ENCODE results near the gene SLC19A1.

Gene SLC19A1

DNA sequence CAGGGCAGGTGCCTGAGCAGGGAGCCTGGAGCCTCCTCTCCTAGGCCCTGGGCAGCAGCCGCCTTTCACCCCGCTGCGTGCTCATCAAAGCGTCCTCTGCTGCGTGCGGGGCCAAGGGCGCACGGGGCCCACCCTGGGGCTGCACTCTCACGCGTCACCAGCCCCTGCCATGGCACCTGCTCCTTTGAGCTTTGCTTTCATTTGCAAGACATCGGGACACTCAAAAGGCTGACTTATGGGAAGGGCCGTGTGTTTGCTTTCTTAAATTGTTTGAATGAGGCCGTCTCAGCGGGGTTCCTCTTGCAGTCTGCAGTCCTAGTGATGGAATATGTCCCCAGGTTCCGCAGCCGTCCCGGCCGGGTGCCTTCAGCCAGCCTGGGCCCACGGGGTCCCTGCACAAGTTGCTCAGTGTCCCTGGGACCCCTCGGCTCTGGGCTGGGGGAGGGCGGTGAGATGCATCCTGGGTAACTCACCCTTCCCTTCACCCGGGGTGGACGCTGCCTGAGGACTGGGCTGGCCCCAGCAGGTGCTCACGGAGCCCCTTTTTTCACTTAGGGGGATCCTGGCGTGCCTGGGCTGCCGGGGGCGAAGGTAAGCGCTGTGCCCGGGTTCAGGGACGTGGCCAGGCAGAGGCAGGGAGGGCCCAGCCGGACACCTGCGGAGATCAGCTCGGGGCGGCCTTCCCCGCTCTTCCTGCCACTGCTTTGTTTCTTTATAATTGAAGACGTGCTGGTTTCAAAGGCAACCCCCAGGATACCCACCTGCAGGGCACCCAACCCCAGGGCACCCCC lies 53.1 kb downstream of the SLC19A1 start:
- FAIRE-seq, result no peak

DNA sequence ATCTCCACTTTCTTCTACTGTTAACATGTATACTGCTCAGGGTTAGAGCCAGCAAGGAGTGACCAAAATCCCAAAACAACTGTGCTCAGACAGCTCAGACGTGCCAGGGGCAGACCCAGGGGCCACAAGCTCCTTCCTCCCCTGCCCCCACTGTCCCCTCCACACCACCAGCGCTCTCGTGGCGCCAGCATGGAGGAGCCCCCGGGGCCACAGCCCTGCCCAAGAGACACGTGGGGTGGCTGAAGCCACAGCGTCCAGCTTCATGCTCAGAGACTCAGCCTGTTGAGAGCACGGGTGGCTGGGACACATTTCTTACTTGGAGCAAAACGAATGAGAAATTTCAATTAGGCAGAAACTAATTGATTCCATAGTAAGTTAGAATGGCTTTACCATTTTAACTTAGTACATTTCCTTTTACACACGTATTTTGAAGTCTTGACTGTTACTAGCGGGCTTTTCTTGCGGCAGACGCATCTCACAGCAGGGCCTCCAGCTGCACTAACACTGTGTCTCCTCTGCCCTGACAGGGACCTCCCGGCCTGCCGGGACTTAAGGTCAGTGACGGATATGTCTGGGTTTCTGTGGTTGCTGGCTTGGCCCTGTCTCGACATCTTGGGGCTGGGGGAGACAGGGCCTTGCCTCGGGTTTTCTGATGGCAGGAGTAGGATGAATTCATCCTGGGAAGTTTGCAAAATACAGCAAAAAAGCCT lies 54.2 kb downstream of the SLC19A1 start:
- FAIRE-seq, result no peak

DNA sequence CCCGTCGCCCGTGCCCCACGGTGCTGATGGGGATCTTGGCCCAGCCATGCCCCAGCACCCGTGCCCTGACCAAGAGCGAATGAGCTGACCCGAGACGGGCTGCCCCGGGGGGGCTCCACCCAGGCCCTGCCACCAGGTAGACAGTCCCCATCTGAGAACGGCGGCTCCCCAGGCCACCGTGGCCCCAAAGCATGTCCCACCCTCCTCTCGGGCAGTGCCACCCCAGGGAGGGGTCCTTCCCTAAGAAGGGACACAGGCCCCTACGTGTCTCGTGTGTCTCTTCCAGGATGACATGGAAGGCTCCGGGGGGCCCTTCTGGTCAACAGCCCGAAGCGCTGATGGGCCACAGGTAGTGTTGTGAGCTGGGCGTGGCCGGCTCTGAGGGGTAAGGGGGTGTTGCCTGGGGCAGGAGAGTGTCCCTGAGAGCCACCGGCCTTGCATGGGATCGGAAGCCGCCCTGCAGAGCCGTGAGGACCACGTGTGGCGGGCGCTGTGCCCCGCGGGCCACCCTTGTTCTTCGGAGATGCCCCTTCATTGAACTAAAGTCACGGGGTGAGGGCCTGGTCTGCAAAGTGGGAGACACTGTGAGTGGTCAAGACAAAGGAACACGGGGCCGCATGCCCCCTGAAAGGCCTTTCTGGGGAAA lies 55.0 kb downstream of the SLC19A1 start:
- no peak for FAIRE-seq

DNA sequence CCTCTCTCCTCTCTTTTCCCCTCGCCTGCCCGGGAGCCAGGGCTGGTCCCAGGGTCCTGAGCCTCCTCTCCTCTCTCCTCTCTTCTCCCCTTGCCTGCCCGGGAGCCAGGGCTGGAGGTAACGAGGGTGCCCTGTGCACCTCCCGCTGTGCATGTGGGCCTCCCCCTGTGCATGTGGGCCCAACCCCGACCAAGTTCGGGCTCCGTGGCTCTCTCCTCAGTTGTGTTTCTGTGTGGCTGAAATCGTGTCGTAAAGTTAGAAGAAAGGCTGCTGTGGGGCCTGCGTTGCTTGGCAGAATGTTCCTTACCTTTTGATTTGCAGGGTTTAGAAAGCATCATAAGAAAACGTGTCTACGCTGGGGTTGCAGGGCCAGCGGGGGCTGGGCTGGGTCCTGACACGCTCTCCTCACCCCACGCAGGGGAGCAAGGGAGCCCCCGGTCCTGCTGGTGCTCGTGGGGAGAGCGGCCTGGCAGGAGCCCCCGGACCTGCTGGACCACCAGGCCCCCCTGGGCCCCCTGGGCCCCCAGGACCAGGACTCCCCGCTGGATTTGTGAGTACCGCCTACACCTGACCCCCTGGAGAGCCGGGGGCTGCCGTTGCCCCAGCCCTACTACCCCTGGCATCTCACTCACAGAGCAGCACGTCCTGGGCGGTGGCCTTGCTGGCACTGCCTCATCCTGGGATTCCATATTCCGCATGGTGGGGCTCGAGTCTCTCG lies 55.6 kb downstream of the SLC19A1 start:
- FAIRE-seq, result no peak

DNA sequence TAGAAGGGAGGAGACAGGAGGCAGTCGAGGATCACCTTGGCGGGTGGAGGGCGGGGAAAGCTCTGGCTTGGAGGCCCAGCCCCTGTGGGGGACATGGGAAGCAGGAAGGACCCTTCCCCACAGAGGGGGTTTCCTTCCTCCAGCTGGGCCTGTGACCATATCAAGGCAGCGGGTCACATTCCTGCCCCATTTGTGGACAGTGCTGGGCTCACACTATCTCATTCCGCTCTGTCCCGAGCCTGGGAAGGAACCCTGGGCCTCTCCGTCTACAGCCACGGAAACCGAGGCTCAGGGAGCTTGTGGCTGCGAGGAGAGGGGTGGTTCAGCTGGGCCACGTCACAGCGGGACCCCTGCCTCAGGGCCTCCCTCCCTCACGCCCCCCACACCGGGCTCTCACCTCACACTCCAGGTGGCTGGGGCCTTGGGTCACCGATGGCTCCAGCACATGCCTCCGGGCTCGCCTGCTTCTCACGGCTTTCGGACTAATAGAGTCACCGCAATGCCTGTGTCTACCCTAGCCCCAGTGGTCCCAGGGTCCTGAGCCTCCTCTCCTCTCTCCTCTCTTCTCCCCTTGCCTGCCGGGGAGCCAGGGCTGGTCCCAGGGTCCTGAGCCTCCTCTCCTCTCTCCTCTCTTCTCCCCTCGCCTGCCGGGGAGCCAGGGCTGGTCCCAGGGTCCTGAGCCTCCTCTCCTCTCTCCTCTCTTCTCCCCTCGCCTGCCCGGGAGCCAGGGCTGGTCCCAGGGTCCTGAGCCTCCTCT lies 56.4 kb downstream of the SLC19A1 start:
- FAIRE-seq, result no peak

DNA sequence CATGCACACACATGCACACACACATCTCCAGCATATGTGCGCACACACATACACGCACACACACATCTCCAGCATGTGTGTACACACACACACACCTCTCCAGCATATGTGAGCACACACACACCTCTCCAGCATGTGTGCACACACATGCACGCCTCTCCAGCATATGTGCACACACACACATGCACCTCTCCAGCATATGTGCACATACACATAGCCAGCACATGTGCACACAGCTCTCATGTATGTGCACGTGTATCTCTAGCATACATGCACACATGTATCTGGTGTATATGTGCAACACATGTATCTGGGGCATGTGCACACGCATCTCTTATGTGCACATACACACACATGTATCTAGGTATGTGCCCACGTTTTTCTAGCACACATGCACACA lies 57.9 kb downstream of the SLC19A1 start:
- FAIRE-seq, result no peak

DNA sequence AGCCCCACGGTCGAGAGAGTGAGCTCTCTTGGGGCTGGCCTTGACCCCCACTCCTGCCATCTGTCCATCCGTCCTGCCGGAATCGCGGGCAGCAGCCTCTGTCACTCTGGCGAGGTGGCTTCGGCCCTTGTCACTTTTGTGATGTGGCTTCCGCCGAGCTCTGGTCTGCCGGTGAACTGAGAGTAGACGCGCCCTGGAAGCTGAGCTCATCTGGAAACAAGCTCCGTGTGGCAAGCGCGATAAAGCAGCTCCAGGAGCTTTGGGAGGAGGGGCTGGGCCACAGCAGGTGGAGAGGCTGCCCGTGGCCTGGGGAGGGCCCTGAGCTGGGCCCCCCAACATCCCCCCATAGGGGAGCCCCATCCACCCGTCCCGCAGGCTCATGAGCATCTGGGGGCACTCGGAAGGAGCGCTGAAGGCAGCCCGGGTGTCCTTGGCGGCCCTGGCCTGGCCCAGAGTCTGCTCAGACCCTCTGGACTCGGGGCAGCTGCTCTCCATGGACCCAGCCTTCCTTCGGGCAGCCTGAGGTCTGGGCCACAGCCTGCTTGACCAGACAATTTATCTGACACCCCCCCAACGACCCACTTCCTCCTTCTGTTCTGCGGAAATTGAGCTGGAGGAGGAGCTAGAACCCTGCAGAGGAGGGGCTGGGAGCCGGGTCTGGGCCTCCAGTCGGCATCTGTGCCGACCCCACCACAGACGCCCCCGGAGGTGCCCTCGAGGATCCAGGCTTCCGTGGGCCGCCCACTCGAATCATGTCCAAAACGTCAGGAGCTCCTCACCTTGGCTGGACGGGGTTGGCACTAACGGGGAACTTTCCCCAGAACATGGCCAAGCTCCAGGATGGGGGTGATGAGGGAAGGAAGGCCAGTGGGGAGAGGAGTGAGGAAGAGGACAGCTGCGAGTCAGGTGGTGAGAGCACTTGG lies 59.1 kb downstream of the SLC19A1 start:
- FAIRE-seq, result no peak

DNA sequence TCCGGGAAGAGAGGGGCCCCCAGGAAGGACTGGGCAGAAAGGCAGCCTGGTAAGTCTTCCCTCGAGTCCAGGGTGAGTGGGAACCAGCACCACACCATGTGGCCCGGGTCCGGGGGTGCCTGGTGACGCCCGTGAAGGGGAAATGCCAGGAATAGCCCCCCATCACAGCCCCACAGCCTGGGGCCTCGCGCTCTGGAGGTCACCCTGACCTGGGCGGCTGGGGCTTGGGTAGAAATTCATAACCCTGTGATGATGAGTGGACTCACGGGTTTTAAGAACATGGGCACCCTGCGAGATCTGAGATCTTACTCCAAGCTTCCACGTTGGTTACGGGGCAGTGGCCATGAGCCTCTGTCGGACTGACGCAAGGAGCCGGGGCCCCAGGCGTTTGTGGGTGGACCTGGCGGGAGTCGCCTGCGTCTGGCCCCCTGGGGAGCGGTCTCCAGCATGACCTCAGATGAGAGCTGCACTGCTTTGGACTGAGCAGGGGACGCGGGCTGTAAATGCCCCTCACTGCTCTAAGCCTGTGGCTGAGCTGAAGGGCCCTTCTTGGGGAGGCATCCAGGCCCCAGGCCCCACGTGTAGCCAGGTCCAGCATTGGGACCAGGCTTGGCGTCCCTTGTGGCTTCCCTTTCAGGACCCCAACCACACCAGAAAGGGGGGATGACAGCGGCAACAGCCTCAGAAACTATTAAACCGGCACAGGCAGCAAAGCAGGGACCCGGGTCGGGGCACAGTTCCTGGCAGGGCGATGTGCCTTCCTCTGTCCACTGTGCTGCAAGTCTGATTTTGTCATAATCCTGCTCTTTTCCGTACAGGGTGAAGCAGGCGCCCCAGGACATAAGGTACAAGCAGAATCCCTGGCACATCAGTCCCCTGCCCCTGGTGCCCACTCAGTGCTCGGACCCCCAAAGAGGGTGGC lies 60.0 kb downstream of the SLC19A1 start:
- no peak for FAIRE-seq

DNA sequence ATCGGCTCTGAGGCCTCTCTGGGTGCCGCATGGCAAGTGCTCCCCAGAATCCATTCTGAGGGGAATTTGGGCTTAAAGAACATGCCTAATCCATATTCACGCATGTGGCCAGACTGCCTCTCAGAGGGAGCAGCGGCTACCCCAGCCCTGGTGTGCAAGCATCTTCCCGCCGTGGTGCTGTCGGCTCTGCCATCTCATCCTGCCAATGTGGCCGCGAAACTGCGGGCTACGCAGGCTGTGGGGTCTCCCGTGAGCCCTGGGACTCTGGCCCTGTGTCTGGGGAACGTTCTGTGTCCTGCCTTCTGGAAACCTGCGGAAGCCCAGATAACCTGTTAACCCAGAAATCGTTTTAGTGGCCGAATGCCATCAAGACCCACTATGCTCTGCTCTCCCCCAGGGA lies 60.7 kb downstream of the SLC19A1 start:
- FAIRE-seq, result no peak

DNA sequence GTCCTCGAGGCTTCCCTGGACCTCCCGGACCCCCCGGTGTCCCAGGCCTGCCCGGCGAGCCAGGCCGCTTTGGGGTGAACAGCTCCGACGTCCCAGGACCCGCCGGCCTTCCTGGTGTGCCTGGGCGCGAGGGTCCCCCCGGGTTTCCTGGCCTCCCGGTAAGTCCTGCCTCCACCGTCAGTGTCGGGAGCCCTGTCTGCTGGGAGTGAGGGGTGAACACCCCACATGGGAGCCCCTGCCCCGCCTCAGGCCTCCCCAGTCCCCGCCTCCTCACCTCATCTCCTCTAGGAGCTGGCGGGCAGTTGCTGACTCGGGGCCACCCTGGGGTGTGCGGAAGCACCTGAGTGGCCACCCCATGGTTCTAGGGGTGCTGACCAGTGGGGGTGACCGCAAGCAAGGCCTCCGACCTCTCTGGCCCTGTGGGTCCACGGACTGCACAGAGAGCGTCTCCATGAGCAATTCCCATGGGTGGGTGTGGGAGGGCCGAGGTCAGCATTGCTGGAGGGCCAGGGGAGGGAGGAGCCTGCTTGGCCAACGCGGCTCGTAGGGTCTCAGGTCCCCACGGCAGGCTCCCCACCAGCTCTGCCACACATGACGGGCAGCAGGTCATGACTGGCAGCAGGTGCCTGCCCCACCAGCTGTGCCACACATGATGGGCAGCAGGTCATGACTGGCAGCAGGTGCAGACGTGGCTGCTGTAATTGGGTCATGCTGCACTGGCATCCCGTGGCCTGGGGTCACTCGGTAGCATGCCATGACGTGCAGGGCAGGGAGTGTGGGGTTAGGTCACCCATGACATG lies 61.3 kb downstream of the SLC19A1 start:
- FAIRE-seq, result no peak

DNA sequence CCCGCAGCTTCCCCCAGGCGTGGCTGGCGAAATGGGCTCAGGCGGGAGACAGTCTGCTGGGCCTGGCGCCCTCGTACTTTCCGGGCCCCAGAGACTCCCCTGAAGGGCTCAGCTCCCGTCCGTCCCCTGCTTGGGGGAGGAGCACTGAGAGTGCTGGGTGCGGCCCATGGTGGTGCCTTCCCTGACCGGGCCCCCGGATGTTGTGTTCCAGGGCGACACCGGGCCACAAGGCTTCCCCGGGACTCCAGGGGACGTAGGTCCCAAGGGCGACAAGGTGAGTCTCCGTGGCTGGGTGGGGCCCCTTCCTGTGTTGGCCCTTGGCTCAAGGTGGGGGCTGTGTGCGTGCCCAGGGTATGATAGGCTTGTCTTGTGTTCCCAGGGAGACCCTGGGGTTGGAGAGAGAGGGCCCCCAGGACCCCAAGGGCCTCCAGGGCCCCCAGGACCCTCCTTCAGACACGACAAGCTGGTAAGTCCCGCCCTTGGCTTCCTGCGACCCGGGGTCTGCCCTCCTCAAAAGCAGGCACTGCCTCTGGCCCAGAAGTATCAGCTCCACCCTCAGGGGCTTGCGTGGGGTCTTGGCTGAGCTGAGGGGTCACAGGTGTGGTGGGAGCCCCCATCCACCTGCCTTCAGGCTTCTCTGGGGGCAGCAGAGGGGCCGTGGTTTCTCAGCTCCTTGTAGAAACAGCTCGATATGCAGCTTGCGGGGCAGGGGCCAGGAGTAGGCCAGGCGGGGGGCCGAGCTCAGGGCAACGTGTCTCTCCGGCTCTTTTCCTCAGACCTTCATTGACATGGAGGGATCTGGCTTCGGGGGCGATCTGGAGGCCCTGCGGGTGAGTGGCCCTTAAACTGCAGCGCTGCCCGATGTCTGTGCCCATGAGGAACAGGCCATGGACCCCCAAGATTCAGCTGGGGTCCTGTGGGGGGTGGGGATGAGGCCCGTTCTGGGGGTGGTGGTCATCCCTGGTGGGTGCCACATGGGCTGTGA lies 62.3 kb downstream of the SLC19A1 start:
- FAIRE-seq, result no peak

DNA sequence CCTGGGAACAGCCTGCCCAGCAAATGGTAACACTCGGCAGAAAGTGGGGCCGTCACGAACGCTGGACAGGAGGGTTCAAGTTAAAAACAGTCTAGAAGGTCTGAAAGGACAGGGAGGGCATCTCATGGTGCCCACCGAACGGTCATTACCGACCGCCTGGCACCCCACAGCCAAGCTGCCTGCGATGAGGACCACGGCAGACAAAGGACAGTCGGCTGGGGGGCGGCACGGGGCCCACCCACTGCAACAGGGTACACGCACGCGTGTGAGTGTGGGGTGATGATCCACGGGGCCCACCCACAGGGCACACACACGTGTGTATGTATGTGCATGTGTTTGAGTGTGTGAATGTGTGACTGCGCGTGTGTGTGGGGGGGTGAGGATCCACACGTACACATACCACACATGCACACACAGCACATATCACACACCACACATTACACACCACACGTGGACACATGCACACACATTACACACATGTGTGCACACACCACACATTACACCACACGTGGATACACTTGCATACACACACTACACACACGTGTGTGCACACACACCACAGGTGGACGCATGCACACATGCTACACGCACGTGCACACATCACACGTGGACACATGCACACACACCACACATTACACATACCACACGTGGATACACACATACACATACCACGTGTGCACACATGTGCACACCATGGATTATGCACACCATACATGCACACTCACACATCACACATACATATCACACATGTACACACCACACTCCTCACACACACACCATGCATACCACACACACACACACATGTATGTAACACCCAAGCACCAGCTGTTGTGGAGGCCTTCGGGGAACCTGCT lies 63.2 kb downstream of the SLC19A1 start:
- FAIRE-seq, result no peak

DNA sequence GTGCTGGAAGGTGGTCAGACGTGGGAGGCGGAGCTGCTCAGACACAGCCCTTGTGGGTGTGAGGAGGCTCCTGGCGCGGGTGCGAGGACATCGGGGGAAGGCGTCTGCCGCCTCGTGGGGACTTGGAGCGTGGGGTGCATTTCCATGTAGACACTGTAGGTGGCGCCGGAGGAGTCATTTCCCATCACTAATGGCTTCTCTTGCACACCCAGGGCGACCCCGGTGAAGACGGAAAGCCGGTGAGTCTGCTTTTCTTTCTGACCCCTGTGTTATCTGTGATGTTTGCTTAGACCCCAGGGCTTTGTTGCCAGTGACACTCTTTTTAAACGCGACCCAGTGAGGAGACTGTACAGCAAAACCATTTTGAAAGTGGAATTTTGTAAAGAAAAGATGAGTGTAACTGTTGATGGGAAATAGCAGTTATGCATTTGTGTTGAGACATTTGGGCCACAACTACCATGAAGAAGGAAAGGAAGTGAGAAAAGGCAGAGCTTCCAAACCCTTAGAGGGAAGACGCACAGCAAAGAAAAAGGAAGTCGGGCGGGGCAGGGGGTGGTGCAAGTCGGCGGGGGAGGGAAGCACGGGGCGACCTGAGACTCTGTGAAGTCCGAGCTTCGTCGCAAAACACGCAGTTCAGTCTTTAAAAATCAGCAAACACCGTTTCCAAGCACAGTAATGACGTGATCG lies 64.0 kb downstream of the SLC19A1 start:
- FAIRE-seq, result no peak

DNA sequence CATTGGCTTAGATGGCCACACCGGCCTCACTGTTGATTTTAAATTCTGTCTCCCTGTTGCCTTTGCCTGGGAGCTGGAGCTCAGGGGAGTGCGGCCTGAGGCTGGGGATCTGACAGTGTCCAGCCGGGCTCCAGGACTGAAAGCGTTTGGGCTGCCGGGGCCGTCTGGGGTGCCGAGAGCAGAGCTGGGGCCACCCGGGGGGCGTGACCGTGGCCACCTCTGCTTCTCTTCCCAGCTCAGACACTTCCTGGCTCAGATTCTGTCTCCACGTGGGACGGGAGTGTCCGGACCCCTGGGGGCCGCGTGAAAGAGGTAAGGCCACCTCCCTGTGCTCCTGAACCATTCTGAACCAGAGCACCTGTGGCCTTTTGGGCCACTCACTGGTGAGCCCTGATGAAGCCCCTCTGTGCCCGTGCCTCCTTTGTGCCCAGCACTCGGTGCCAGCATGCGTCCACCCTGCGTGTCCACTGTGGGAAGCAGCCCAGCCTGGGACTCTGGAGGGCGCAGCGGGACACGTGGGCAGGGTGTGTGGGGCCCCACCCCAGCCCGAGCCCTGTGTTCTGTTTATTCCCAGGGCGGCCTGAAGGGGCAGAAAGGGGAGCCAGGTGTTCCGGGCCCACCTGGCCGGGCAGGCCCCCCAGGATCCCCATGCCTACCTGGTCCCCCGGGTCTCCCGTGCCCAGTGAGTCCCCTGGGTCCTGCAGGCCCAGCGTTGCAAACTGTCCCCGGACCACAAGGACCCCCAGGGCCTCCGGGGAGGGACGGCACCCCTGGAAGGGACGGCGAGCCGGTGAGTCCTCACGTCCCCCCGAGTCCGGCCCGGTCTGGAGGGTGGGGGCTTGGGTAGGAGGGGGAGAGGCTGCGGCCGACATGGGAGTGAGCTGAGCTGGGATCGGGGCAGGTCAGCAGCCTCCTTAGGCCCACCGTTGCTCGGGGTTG lies 64.8 kb downstream of the SLC19A1 start:
- FAIRE-seq, result no peak

DNA sequence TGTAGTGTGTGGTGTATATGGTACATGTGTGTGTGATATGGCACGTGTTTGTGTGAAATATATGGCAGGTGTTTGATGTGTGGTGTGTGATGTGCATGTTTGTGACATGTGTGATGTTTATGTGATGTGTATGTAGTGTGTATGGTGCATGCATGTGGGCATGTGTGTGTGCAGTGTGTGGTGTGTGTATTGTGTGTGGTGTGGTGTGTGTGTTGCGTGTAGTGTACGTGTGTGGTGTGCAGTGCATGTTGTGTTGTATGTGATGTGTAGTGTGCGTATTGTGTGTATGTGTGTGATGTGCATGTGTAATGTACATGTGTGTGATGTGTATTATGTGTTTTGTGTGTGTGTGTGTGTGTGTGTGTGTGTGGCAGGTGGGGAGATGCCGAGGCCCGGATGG lies 65.7 kb downstream of the SLC19A1 start:
- FAIRE-seq, result no peak

Data from G401.6 (cell line).